GM10248 (cell line): ENCODE results near the gene CACNA1C.

ENCODE experiments used
- CTCF ChIA-PET: fragments of 300-600 bp; sonication (Branson Sonifier 250); formaldehyde crosslinking; extraction: SDS; loops from one replicate; lab custom pipeline; 2021; ENCODE audit warnings: antibody characterized with exemption; lab: Yijun Ruan, JAX
- POLR2A ChIA-PET: fragments of 350-650 bp; sonication (Branson Sonifier 250); formaldehyde crosslinking; extraction: SDS; loops from one replicate; lab custom pipeline; 2020; ENCODE audit warnings: antibody characterized with exemption; lab: Yijun Ruan, JAX
- DNase-seq: peaks from one replicate; pipeline ENCODE4 v3.0.0; 2012; ENCODE audit errors: extremely low spot score
- TF ChIP-seq, protein P1 (sequence below): IDR thresholded peaks from 2 replicates; pipeline ENCODE4 v1.5.1; 2012; ENCODE audit warnings: mild to moderate bottlenecking, low read depth; ENCODE audit errors: extremely low read depth, missing control alignments, control extremely low read depth

The CACNA1C gene

DNA sequence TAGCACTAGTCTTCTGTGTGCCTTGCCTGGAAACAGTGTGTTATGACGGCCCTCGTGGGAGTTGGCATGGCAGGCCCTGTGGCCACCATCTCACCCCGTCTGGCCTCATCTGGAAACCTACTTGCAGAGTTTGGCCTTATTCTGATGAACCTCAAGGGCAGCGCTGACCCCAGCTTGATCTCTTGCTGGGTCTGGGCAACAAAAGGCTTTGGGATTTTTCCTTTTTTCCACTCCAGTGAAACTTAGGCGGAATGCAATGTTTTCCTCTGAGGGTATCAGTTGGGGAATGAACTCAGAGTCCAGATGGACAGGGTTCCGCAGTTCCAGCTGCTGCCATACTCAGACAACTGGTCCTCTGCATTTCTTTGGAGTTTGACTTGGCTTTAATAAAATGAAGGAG, 15.9 kb downstream of the CACNA1C start:
- DNase-seq = no peak
- POLR2A ChIA-PET = no interaction called here
- CTCF ChIA-PET = no interaction called here
- TF ChIP-seq, protein P1, sequence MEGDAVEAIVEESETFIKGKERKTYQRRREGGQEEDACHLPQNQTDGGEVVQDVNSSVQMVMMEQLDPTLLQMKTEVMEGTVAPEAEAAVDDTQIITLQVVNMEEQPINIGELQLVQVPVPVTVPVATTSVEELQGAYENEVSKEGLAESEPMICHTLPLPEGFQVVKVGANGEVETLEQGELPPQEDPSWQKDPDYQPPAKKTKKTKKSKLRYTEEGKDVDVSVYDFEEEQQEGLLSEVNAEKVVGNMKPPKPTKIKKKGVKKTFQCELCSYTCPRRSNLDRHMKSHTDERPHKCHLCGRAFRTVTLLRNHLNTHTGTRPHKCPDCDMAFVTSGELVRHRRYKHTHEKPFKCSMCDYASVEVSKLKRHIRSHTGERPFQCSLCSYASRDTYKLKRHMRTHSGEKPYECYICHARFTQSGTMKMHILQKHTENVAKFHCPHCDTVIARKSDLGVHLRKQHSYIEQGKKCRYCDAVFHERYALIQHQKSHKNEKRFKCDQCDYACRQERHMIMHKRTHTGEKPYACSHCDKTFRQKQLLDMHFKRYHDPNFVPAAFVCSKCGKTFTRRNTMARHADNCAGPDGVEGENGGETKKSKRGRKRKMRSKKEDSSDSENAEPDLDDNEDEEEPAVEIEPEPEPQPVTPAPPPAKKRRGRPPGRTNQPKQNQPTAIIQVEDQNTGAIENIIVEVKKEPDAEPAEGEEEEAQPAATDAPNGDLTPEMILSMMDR = no peak

DNA sequence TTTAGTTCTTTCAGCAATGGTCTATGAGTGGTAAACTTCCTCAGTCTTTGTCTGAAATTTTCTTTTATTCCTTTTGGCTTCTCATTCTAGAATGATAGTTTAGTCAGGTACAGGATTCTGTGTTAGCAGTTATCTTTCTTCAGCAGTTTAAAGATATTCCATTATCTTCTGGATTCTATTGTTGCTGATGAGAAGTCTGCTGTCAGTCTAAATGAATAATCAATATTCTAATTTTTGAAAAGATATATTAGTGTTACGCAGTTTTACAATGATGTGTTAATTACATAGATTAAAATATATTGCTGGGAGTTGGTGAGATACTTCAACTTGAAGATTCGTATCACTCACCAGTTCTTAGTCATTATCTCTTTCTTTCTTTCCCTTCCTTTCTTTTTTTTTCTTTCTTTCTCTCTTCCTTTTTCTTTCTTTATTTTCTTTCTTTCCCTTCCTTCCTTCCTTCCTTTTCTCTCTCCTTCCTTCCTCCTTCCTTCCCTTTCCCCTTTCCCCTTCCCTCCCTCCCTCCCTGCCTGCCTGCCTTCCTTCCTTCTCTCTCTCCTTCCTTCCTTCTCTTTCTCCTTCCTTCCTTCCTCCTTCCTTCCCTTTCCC, 17.8 kb downstream of the CACNA1C start:
- DNase-seq = no peak
- POLR2A ChIA-PET = no interaction called here
- CTCF ChIA-PET = no interaction called here

DNA sequence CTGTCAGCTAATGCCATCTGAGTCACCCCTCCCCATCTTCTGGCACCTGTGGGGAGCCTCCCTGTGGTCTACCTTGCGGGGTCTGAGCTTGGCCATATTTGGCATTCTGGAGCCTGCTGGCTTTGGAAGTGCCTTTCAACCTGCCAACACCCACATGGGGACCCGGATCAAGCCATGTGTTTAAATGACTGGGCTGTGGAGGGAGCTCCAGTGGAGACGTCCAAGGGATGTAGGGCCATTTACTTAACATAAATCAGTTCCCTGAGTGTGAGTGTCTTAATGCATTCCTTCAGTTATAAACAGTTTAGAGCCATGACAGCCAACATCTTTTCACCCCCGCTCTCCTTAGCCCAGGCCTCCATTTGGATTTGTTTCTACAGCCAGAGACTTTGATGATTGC, 22.0 kb downstream of the CACNA1C start:
- no peak for DNase-seq
- TF ChIP-seq, protein P1 = no peak
- ChIA-PET CTCF (interaction anchor here (0.9 kb wide), 1 partner anchor 16 kb away, joined by 3 read pairs; no protein-coding TSS in a partner anchor), POLR2A (no interaction called here)

More for the DNA sequence above, 17.8 kb downstream of the CACNA1C start:
- TF ChIP-seq, protein P1 = no peak

DNA sequence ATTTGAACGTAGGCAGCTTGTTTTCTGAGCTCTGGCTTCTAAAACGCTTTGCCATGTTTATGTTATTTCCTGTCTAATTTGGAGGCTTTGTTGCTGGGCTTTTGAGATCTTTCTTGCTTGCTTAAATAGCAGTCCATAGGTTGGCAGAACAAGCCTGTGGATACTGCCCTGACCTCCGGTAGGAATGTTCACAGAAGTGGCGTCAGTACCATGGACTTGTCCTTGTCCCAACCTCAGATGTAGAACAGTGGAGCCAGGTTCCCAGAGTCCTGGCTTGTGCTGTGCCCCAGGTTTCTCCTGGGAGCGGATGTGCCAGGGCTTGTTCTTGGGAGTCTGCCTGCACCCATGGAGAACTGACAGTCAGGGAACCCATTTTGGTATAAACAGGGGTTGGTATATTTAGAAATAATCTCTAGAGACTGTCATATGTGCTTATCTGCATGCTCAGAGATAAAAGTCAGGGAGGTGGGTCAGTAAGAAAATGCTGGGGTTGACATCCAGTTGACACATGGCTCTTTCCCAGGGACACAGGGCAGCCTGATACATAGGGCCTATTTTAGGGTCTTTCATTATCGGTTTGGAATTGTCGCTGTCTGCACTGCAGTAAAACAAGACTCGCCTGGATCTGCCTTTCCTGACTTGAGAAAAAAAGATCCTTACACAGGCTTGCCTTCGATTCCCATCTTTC, 22.9 kb downstream of the CACNA1C start:
- CTCF ChIA-PET = interaction anchor here (0.9 kb wide), 1 partner anchor 17 kb away, joined by 3 read pairs; no protein-coding TSS in a partner anchor

DNA sequence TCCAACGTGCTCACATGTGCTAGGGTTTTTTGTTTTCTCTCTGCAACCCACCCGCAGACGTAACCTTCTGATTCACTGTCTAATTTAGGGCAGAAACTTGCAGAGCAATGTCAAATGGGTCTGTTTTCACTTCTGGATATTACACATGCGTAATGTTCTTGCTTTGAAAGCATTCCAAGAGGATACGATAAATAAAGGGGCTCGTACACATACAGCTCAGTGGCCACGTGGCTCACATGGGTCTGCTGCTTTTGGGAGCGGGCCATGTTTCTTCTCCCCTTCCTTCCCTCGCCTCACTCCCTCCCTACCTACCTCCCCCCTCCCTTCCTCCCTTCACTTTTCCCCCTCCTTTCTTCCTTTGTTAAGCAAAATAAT, 23.4 kb downstream of the CACNA1C start:
- no peak for DNase-seq
- ChIA-PET CTCF (no interaction called here), POLR2A (no interaction called here)
- TF ChIP-seq, protein P1 = no peak

More for the DNA sequence above, 22.9 kb downstream of the CACNA1C start:
- DNase-seq = no peak
- POLR2A ChIA-PET = no interaction called here
- TF ChIP-seq, protein P1 = no peak

DNA sequence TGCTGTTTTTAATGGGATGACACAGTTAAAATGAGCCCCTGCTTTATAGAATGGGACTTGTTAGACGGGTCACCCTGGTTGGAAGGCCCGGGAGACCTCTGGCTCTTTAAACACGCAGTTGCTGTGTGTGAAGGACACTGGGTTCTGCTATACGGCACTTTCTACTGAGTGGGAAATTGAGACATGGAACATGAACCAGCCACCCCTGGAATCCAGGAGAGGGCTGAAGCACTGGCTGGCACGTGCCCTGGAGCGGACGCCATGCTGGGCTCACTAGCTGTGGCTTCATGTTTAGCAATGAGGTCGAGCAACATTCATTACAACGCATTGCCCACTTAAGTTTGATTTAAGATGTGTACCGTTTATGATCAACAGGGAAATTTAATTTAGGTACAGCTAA, 23.9 kb downstream of the CACNA1C start:
- POLR2A ChIA-PET = no interaction called here
- CTCF ChIA-PET = no interaction called here
- no peak for DNase-seq
- TF ChIP-seq, protein P1 = no peak
